Omental fat pad (tissue), 4 donors: ENCODE results near the gene MYOM1. TPM values are rescaled to one million over a fixed set of nuclear protein-coding genes. Genes with fewer than 3 reads are reported as not detected.

Experiments
- ATAC-seq: fragments of 150-250 bp; one replicate; pipeline ENCODE4 v1.9.1; 2016; ENCODE audit warnings: mild to moderate bottlenecking, moderate library complexity; ENCODE audit not compliant: low FRiP score
- DNase-seq: peaks from one replicate; pipeline ENCODE4 v3.0.0-alpha.2; 2019; ENCODE audit warnings: low spot score
- total RNA-seq, 4 donors: library from RNA; depleted of rRNA; stranded (reverse); fragments of >200 nt; gene quantifications; one replicate each; pipeline ENCODE4 v1.1.0, GENCODE V29; 2016
- TF ChIP-seq, protein P1 (sequence below), 3 donors: fragments of 450-650 bp; IDR thresholded peaks; one replicate each; pipeline ENCODE4 v1.5.1; 2016 to 2017; ENCODE audit warnings: antibody characterized with exemption in 3 of 3, mild to moderate bottlenecking in 3 of 3, moderate library complexity in 2 of 3

The MYOM1 gene
- total RNA-seq, 4 donors from 2014 or later = 2.6 to 8.5 (median 2.9) TPM

DNA sequence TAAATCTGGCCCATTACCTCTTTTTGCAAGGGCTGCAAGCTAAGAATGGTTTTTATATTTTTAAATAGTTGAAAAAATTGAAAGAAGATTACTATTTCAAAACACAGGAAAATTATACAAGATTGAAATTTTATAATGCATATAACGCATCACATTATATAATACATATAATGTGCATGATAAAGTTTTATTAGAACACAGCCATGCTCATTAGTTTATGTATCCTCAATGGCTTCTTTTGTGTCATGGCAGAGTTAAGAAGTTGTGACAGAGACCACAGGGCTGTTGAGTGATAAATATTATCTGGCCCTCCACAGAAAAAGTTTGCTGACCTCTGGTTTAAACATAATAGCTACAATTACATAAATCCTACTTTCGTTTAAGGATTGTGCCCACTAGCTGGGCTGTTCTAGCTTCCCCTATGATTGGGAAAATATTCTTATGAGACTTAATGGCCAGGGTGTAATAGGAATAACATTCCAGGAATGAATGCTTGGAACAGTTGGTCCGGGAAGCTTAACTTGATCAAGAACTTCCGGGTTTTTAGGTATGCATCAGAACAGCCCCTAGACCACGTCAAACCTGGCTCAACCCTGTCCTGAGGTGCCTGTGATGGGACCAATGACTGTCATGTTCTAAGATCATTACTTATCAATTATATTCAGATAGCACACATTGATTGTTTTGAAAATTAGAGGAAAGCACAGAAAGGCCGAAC, 108.1 kb downstream of the MYOM1 start:
- TF ChIP-seq, protein P1, sequence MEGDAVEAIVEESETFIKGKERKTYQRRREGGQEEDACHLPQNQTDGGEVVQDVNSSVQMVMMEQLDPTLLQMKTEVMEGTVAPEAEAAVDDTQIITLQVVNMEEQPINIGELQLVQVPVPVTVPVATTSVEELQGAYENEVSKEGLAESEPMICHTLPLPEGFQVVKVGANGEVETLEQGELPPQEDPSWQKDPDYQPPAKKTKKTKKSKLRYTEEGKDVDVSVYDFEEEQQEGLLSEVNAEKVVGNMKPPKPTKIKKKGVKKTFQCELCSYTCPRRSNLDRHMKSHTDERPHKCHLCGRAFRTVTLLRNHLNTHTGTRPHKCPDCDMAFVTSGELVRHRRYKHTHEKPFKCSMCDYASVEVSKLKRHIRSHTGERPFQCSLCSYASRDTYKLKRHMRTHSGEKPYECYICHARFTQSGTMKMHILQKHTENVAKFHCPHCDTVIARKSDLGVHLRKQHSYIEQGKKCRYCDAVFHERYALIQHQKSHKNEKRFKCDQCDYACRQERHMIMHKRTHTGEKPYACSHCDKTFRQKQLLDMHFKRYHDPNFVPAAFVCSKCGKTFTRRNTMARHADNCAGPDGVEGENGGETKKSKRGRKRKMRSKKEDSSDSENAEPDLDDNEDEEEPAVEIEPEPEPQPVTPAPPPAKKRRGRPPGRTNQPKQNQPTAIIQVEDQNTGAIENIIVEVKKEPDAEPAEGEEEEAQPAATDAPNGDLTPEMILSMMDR (IDR thresholded peaks at IDR 0.05) = no peak
- no peak for DNase-seq
- ATAC-seq = no peak

DNA sequence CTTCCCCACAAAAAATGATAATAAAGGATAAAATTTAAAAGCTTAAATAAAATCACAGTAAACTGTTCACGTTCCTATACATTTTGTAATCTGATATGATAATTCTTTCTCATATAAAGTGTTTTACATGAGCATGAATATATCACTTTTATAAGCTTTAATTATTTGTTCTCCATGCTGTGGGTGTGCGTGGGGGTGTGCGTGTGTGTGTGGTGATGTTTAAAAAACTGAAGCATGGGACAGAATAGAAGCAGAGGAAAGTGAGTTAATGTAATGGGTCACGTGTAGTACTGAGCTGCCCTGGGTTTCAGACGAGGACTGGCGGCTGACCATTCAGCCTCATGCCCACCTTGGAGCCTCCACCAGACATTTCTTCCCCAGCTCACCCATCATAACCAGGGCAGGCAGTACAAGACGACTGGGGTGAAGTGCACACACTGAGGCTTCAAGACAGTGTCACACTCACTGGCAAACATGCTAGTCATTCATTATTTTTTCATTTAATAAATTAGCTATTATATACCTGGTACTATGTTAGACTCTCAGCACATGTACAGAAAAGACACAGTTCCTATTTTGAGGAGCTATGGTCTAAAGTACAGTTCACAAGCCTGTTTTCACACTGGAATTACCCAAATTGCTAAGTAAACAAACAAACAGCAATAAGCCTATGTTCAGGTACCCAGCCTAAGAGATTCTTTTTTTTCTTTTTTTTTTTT, 109.6 kb downstream of the MYOM1 start:
- DNase-seq (no peak), ATAC-seq (no peak)

DNA sequence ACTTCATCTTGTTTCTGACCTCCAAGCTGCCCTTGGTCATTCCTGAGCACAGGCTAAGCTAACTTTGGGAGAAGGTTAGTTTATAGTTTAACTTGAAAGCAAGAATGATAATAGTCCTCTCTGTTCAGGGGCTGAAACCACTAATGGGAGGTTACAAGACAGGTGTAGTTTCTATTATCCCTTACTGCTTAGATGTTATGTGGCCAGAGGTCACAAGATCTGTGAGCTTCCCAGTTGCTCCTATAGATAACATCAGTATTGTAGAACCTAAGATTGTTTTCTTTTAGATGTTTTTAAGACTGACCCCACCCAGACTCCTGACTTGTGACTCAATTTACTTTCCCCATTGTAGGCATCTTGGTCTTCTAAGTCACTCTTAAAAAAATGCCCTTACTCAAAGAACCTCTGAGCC, 112.0 kb downstream of the MYOM1 start:
- TF ChIP-seq, protein P1 (IDR thresholded peaks at IDR 0.05) = no peak
- ATAC-seq (no peak), DNase-seq (no peak)

More for the DNA sequence above, 109.6 kb downstream of the MYOM1 start:
- TF ChIP-seq, protein P1 (IDR thresholded peaks at IDR 0.05) = no peak

DNA sequence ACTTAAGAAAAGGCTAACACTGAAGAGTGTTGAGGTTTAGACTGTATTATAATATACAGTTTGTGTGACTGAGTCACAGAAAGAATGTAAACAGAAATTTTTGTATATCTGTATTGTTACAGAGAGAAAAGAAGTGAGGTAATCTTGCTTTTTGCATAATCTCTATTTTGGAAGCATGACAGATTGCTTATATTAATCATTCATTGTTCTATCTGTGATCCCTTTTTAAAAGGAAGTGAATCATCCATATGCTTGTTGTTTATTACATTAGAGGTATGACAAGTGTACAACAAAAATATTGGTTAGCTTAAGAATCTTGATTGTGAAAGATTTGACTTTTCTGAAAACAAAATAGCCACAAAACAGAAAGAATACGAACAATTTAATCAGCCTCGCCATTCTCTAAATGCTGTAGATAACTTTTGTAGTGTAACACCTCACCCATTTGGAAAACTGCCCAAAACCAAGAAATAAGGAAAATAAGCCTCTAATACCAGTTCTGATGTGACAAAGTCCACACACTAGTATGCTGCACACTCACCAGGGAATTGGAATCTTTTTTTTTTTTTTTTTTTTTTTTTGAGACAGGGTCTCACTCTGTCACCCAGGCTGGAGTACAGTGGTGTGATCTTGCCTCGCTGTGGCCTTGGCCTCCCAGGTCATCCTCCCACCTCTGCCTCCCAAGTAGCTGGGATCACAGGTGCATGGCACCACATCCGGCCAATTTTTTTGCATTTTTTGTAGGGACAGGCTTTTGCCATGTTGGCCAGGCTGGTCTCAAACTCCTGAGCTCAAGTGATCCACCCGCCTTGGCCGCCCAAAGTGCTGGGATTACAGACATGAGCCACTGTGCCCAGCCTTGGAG, 115.3 kb downstream of the MYOM1 start:
- no peak for ATAC-seq
- TF ChIP-seq, protein P1 (IDR thresholded peaks at IDR 0.05) = no peak
- no peak for DNase-seq

DNA sequence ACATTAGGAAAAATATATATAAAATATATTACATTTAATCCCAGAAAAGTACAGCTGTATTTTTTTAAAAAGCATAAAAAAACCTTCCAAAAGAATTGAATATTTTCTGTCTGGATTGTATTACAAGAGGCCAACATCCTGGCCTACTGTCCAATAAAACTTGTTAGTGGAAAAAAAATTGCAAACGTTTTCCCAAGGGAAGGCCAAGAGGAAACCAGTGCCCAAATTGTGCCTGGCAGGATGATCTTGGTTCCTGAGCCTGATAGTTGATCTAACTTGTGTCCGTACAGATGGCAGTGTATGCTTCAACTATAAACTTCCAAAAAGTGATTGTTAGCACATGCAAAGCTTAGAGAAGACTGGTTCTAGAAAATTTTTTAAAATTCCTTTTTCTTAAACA, 116.2 kb downstream of the MYOM1 start:
- DNase-seq = no peak
- no peak for ATAC-seq
- TF ChIP-seq, protein P1 (IDR thresholded peaks at IDR 0.05) = no peak

DNA sequence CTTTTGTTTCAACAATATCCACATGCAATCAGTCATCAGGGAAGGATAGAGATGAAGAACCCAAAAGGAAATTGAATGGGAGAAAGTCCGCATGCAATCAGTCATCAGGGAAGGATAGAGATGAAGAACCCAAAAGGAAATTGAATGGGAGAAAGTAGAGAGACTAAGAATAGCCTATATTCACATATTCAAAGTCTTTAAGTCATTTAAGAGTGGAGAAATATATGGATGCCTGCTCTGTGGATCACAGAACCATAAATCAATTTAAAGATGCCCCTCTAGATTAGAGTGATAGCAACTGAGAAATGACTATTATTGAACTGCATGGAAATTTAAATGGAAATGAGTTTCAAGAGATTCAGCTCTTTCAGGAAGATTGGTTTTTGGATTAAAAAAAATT, 116.8 kb downstream of the MYOM1 start:
- ATAC-seq (no peak), DNase-seq (no peak)
- TF ChIP-seq, protein P1 (IDR thresholded peaks at IDR 0.05) = no peak
